Astrocyte (in vitro differentiated cells and primary cell): ENCODE results near the gene PXDC1. TPM values are rescaled to one million over a fixed set of nuclear protein-coding genes. Genes with fewer than 3 reads are reported as not detected.
A peak's percentile ranks its signal among the peaks of the same experiment; 100 is the strongest.

Experiments used
- DNase-seq: peaks from one replicate; pipeline ENCODE4 v3.0.0-alpha.2; 2010; ENCODE audit warnings: low read depth
- FAIRE-seq: peaks from 2 replicates; lab custom pipeline; 2011; peaks lifted over from hg19 to GRCh38; lab: Jason Lieb, UNC
- H2AFZ ChIP-seq: 2 replicates; pipeline ENCODE4 v1.6.0; 2012; ENCODE audit warnings: low read depth, low read length, inconsistent platforms
- H3K27ac ChIP-seq: 2 replicates; pipeline ENCODE4 v1.5.1; 2011; ENCODE audit warnings: low read depth, low read length, inconsistent platforms
- H3K27me3 ChIP-seq: 2 replicates; pipeline ENCODE4 v1.6.0; 2011; ENCODE audit warnings: low read length, inconsistent platforms; ENCODE audit not compliant: insufficient read depth
- H3K36me3 ChIP-seq: 2 replicates; pipeline ENCODE4 v1.5.1; 2011; ENCODE audit warnings: low read length, inconsistent platforms; ENCODE audit not compliant: insufficient read depth
- H3K4me1 ChIP-seq: 2 replicates; pipeline ENCODE4 v1.5.1; 2011; ENCODE audit warnings: low read length, inconsistent platforms; ENCODE audit not compliant: insufficient read depth
- H3K4me2 ChIP-seq: 2 replicates; pipeline ENCODE4 v1.6.0; 2012; ENCODE audit warnings: low read length, inconsistent platforms
- H3K4me3 ChIP-seq: 2 replicates; pipeline ENCODE4 v1.5.1; 2011; ENCODE audit warnings: low read depth, mild to moderate bottlenecking, low read length, inconsistent platforms; ENCODE audit not compliant: insufficient read depth
- H3K79me2 ChIP-seq: 2 replicates; pipeline ENCODE4 v1.6.0; 2012; ENCODE audit warnings: mild to moderate bottlenecking, low read length, inconsistent platforms; ENCODE audit not compliant: insufficient read depth
- H3K9ac ChIP-seq: 2 replicates; pipeline ENCODE4 v1.6.0; 2012; ENCODE audit warnings: mild to moderate bottlenecking, low read length, inconsistent platforms
- H3K9me3 ChIP-seq: 2 replicates; pipeline ENCODE4 v1.5.1; 2012; ENCODE audit warnings: low read depth, mild to moderate bottlenecking, low read length, inconsistent platforms; ENCODE audit not compliant: insufficient read depth
- H4K20me1 ChIP-seq: 2 replicates; pipeline ENCODE4 v1.6.0; 2012; ENCODE audit warnings: low read length, inconsistent platforms; ENCODE audit not compliant: insufficient read depth
- H3K27ac Mint-ChIP-seq: one replicate; pipeline ENCODE4 v1.8.0; 2021; ENCODE audit warnings: mild to moderate bottlenecking, mixed read lengths; ENCODE audit not compliant: unreplicated experiment
- H3K27me3 Mint-ChIP-seq: one replicate; pipeline ENCODE4 v1.8.0; 2021; ENCODE audit warnings: low read depth, mixed read lengths; ENCODE audit not compliant: unreplicated experiment
- H3K36me3 Mint-ChIP-seq: one replicate; pipeline ENCODE4 v1.8.0; 2021; ENCODE audit warnings: low read depth, mixed read lengths; ENCODE audit not compliant: unreplicated experiment
- H3K4me1 Mint-ChIP-seq: one replicate; pipeline ENCODE4 v1.8.0; 2021; ENCODE audit warnings: low read depth, mixed read lengths; ENCODE audit not compliant: unreplicated experiment
- H3K4me3 Mint-ChIP-seq: one replicate; pipeline ENCODE4 v1.8.0; 2021; ENCODE audit warnings: mild to moderate bottlenecking, moderate library complexity, mixed read lengths; ENCODE audit not compliant: unreplicated experiment
- H3K9me3 Mint-ChIP-seq: one replicate; pipeline ENCODE4 v1.8.0; 2021; ENCODE audit warnings: mild to moderate bottlenecking, mixed read lengths; ENCODE audit not compliant: unreplicated experiment
- EZH2 ChIP-seq: IDR thresholded peaks from 2 replicates; pipeline ENCODE4 v1.6.1; 2012; ENCODE audit warnings: mild to moderate bottlenecking, low read length, inconsistent platforms; ENCODE audit not compliant: insufficient read depth
- total RNA-seq: library from RNA; stranded (reverse); gene quantifications from 2 replicates; pipeline ENCODE4 v1.2.1, GENCODE V29; 2021
- TF ChIP-seq, protein P1 (sequence below): IDR thresholded peaks from 2 replicates; pipeline ENCODE4 v1.5.1; 2011; ENCODE audit warnings: low read depth, mild to moderate bottlenecking, inconsistent platforms, low read length, moderate library complexity; ENCODE audit not compliant: insufficient read depth

The PXDC1 gene
- total RNA-seq, 1 donor from 2014 or later = 58.2 TPM

DNA sequence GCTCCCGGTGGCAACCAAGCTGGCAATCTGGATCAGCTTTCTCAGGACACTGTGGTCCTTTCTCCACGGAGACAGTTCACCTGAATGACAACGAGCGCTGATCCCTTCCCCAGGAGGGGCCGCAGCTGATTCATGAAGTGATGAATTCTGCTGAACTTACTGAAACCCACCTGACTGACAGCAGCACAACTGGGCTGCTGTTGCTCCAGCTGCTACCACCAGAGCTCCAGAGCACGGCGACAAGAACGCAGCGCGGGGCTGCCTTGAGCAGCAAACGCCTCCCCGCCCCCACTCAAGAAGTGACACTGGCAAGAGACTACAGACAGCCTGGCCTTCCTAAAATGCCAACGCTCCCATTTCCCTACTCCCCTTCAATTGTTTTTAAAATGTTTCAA lies 10.0 kb downstream of the PXDC1 start:
- peaks cover 100% of the 10 kb centered on the region for H3K79me2 ChIP-seq
- H3K9me3 ChIP-seq = no peaks in the 10 kb centered on the region
- H3K4me2 ChIP-seq = no peak overlapping the region
- H3K4me3 ChIP-seq = no peak overlapping the region
- H3K4me3 Mint-ChIP-seq = no peak overlapping the region
- H3K27ac ChIP-seq = no peak overlapping the region
- H3K4me1 ChIP-seq = peaks cover 34% of the 10 kb centered on the region
- no peaks in the 10 kb centered on the region for H3K9me3 Mint-ChIP-seq
- H3K9ac ChIP-seq = no peak overlapping the region
- FAIRE-seq (no peak), DNase-seq (no peak)
- H3K36me3 Mint-ChIP-seq = peaks cover 21% of the 10 kb centered on the region
- no peaks in the 10 kb centered on the region for H3K27me3 Mint-ChIP-seq
- peaks cover 99% of the 10 kb centered on the region for H4K20me1 ChIP-seq
- H3K36me3 ChIP-seq = peaks cover 33% of the 10 kb centered on the region
- H3K4me1 Mint-ChIP-seq = peaks cover 40% of the 10 kb centered on the region
- H3K27me3 ChIP-seq = no peaks in the 10 kb centered on the region
- TF ChIP-seq, protein P1, sequence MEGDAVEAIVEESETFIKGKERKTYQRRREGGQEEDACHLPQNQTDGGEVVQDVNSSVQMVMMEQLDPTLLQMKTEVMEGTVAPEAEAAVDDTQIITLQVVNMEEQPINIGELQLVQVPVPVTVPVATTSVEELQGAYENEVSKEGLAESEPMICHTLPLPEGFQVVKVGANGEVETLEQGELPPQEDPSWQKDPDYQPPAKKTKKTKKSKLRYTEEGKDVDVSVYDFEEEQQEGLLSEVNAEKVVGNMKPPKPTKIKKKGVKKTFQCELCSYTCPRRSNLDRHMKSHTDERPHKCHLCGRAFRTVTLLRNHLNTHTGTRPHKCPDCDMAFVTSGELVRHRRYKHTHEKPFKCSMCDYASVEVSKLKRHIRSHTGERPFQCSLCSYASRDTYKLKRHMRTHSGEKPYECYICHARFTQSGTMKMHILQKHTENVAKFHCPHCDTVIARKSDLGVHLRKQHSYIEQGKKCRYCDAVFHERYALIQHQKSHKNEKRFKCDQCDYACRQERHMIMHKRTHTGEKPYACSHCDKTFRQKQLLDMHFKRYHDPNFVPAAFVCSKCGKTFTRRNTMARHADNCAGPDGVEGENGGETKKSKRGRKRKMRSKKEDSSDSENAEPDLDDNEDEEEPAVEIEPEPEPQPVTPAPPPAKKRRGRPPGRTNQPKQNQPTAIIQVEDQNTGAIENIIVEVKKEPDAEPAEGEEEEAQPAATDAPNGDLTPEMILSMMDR = no peak
- TF ChIP-seq EZH2 = no peak
- H2AFZ ChIP-seq = no peak overlapping the region
- H3K27ac Mint-ChIP-seq = no peak overlapping the region

DNA sequence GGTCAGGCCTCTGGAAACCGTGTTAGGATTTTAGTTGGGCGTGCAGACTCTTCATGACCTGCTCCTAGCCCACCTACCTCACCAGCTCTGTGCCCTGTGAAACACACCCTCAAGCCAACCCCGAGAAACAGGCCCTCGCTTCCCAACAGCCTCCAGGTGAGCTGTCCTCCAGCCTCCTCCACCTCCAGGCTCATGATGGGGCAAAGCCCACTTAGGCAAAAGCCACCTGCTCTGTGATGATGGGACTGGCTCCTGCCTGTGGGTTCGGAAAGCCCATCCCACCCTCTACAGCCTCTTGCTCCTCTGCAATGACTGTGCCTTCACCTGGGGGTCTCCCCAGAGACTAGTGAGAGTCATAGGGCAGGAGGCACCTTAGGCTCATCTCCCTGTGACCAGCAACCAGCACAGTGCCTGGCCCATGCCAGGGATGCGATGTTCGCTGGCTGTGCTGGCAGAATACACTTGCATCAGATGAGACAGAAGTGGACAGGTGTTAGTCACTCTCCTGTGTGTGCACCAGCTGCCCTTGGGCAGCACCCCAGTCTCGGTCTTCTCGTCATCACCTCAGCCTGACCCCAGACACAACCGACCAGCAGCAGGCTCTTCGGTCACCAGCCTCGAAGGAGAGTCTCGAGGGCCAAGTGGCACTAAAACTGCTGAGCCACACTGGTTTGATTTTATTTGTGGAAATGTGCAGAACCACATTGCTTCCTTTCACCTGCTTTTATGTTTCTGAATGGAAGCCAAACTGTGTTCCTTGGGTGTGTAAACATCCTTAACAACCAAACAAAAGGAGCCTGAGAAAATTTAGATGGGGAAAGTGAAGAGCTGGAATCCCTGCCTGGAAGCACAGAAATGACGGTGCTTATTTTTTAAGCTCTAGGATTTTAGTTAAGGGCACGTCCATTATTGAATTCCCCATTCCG lies 10.7 kb downstream of the PXDC1 start:
- H3K4me1 ChIP-seq = peaks cover 34% of the 10 kb centered on the region
- H3K4me2 ChIP-seq = no peak overlapping the region
- no peaks in the 10 kb centered on the region for H3K27me3 ChIP-seq
- Mint-ChIP-seq H3K36me3 (peaks cover 23% of the 10 kb centered on the region), H3K4me1 (peaks cover 33% of the 10 kb centered on the region), H3K27me3 (no peaks in the 10 kb centered on the region), H3K27ac (peak overlapping the region; percentile 8), H3K4me3 (no peak overlapping the region), H3K9me3 (no peaks in the 10 kb centered on the region)
- H2AFZ ChIP-seq = no peak overlapping the region
- H3K36me3 ChIP-seq = peaks cover 39% of the 10 kb centered on the region
- H3K4me3 ChIP-seq = no peak overlapping the region
- peaks cover 99% of the 10 kb centered on the region for H4K20me1 ChIP-seq
- TF ChIP-seq EZH2 = no peak
- TF ChIP-seq, protein P1 = no peak
- no peak overlapping the region for H3K9ac ChIP-seq
- H3K27ac ChIP-seq = no peak overlapping the region
- H3K9me3 ChIP-seq = no peaks in the 10 kb centered on the region
- DNase-seq = no peak
- no peak for FAIRE-seq
- peaks cover 100% of the 10 kb centered on the region for H3K79me2 ChIP-seq
